Activated CD8-positive, alpha-beta T cell treated with anti-CD3 and anti-CD28 coated beads for 36 hours (primary cell): ENCODE data around the gene CDC20. TPM values are rescaled to one million over a fixed set of nuclear protein-coding genes. Genes with fewer than 3 reads are reported as not detected.

Experiments
- ATAC-seq: fragments of 200-7000 bp; cut with Tn5 transposase; one replicate; pipeline ENCODE4 v1.10.0; 2021; ENCODE audit warnings: mild to moderate bottlenecking, moderate library complexity
- CTCF ChIA-PET: fragments of 350-600 bp; sonication (Branson Sonifier 250); formaldehyde crosslinking; loops from one replicate; lab custom pipeline; 2021; ENCODE audit warnings: antibody characterized with exemption; lab: Charles Lee
- POLR2A ChIA-PET: fragments of 350-600 bp; sonication (Branson Sonifier 250); formaldehyde crosslinking; loops from one replicate; lab custom pipeline; 2021; ENCODE audit warnings: antibody characterized with exemption; lab: Charles Lee
- DNase-seq: peaks from one replicate; pipeline ENCODE4 v3.0.0-alpha.2; 2020
- H3K27ac Mint-ChIP-seq: one replicate; pipeline ENCODE4 v1.8.0; 2021; ENCODE audit warnings: mild to moderate bottlenecking, mixed read lengths
- H3K27me3 Mint-ChIP-seq: one replicate; pipeline ENCODE4 v1.8.0; 2021; ENCODE audit warnings: mixed read lengths
- H3K36me3 Mint-ChIP-seq: one replicate; pipeline ENCODE4 v1.8.0; 2021; ENCODE audit warnings: low read depth, mixed read lengths
- H3K4me1 Mint-ChIP-seq: one replicate; pipeline ENCODE4 v1.8.0; 2021; ENCODE audit warnings: low read depth, mixed read lengths
- H3K4me3 Mint-ChIP-seq: one replicate; pipeline ENCODE4 v1.8.0; 2021; ENCODE audit warnings: mild to moderate bottlenecking, moderate library complexity, mixed read lengths
- H3K9me3 Mint-ChIP-seq: one replicate; pipeline ENCODE4 v1.8.0; 2021; ENCODE audit warnings: mixed read lengths
- intact Hi-C: fragments of 100-400 bp; cut with micrococcal nuclease; formaldehyde crosslinking; loops from one replicate; pipeline ENCODE4 v1.10.0; 2022
- total RNA-seq, 2 experiments: library from RNA; stranded (reverse); gene quantifications; one replicate each; pipeline ENCODE4 v1.2.3, GENCODE V29; 2021
- TF ChIP-seq, protein P1 (sequence below): fragments of 200-600 bp; IDR thresholded peaks from one replicate; pipeline ENCODE4 v1.8.0; 2022; ENCODE audit warnings: antibody characterized with exemption, mild to moderate bottlenecking

CDC20 gene
- total RNA-seq, 2 experiments from 2014 or later = 160 to 167 TPM

DNA sequence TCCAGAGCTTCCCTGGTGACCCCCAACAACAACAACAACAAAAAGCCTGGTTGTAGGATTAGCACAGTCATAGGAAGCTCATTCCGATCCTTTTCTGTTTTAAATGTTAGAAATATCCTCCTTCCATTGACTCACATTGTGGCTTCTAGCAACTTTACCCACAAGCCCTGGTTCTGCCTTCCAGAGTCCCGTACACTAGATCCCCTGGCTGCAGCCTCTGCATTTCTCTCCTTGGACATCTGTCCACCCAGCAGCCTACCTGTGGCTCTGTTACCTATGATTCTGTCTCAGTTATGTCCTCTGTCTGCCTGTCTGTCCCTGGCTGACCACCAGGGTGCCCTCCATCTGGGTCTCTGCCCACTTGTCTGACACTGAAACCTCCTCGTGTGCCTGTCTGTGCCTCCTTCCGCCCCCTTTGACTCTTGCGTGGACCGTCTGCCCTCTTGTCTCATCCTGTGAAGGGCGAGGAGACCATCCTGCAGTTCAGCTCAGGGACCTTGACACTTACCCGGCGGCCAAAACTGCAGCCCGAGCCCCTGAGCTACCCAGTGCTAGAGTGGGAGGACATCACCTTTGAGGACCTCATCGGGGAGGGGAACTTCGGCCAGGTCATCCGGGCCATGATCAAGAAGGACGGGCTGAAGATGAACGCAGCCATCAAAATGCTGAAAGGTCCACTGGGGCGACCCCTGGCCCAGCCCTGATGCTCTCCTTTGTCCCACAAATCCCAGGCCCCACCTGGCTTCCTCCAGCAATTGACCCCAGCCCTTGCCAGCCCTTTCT lies 41.9 kb upstream of the CDC20 start:
- Mint-ChIP-seq H3K27ac (no peak overlapping the region), H3K36me3 (no peaks in the 10 kb centered on the region), H3K27me3 (no peaks in the 10 kb centered on the region), H3K4me3 (no peak overlapping the region), H3K4me1 (peaks cover 4% of the 10 kb centered on the region), H3K9me3 (no peaks in the 10 kb centered on the region)
- TF ChIP-seq, protein P1, sequence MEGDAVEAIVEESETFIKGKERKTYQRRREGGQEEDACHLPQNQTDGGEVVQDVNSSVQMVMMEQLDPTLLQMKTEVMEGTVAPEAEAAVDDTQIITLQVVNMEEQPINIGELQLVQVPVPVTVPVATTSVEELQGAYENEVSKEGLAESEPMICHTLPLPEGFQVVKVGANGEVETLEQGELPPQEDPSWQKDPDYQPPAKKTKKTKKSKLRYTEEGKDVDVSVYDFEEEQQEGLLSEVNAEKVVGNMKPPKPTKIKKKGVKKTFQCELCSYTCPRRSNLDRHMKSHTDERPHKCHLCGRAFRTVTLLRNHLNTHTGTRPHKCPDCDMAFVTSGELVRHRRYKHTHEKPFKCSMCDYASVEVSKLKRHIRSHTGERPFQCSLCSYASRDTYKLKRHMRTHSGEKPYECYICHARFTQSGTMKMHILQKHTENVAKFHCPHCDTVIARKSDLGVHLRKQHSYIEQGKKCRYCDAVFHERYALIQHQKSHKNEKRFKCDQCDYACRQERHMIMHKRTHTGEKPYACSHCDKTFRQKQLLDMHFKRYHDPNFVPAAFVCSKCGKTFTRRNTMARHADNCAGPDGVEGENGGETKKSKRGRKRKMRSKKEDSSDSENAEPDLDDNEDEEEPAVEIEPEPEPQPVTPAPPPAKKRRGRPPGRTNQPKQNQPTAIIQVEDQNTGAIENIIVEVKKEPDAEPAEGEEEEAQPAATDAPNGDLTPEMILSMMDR = no peak
- DNase-seq = no peak
- ATAC-seq = no peak
- ChIA-PET CTCF (no interaction called here), POLR2A (no interaction called here)
- intact Hi-C loops = no loop called here

GRCh38 chr1:43317817-43318471 lies 40.8 kb upstream of the CDC20 start:
- intact Hi-C loops = no loop called here
- peak; percentile 24 for ATAC-seq
- Mint-ChIP-seq H3K4me3 (no peak overlapping the region), H3K36me3 (no peaks in the 10 kb centered on the region), H3K27ac (no peak overlapping the region), H3K9me3 (no peaks in the 10 kb centered on the region), H3K4me1 (peaks cover 4% of the 10 kb centered on the region), H3K27me3 (no peaks in the 10 kb centered on the region)
- CTCF ChIA-PET = no interaction called here
- POLR2A ChIA-PET = no interaction called here
- TF ChIP-seq, protein P1 = no peak
- peak; percentile 18 for DNase-seq

DNA sequence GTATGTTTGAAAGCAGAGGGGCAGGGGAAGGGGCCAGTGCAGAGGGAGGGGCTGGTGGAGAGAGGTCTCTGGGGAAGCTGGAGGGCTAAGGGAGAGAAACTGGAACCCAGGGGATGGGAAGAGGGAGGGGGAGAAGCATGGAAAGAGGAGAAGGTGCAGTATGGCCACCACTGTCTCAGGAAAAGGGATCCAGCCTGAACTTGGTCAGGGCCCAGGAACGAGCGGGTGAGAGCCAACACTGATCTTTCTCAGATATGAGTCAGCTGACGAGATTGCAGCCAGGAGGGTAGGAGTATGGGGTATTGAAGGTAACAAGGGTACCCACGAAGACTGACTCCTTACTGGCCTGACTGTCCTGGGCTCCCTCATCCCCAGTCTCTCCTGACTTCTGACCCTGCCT lies 40.0 kb upstream of the CDC20 start:
- intact Hi-C loops = no loop called here
- Mint-ChIP-seq H3K9me3 (no peaks in the 10 kb centered on the region), H3K36me3 (no peaks in the 10 kb centered on the region), H3K4me3 (no peak overlapping the region), H3K27ac (no peak overlapping the region), H3K27me3 (no peaks in the 10 kb centered on the region), H3K4me1 (peaks cover 4% of the 10 kb centered on the region)
- DNase-seq = no peak
- ChIA-PET CTCF (no interaction called here), POLR2A (no interaction called here)
- TF ChIP-seq, protein P1 = no peak
- ATAC-seq = no peak

GRCh38 chr1:43319288-43319687 lies 39.5 kb upstream of the CDC20 start:
- TF ChIP-seq, protein P1 = no peak
- peaks cover 2% of the 10 kb centered on the region for H3K9me3 Mint-ChIP-seq
- H3K4me3 Mint-ChIP-seq = no peak overlapping the region
- H3K27me3 Mint-ChIP-seq = no peaks in the 10 kb centered on the region
- no peak overlapping the region for H3K27ac Mint-ChIP-seq
- ChIA-PET CTCF (no interaction called here), POLR2A (no interaction called here)
- H3K36me3 Mint-ChIP-seq = no peaks in the 10 kb centered on the region
- DNase-seq (no peak), ATAC-seq (no peak)
- peaks cover 4% of the 10 kb centered on the region for H3K4me1 Mint-ChIP-seq
- intact Hi-C loops = no loop called here

DNA sequence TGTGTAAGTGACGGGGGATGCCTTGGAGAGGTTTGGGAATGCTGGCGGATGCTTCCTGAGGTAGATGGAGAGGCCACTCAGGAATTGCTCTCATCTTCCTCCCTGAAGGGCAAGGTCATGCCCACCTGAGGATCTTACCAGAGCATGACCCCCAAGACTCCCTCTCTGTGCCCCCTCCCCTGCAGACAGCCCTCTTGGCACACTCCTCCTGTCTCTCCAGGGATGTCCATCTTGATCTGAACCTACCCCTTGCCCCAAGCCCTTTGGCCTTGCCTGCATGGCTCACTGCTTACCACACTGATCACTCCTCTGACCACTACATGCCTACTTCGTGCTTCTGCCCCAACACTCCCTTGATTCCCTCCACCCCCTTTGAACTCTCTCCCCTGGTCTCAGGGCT lies 39.0 kb upstream of the CDC20 start:
- Mint-ChIP-seq H3K27ac (no peak overlapping the region), H3K27me3 (no peaks in the 10 kb centered on the region), H3K36me3 (no peaks in the 10 kb centered on the region), H3K9me3 (peaks cover 6% of the 10 kb centered on the region), H3K4me3 (no peak overlapping the region), H3K4me1 (peaks cover 4% of the 10 kb centered on the region)
- ChIA-PET CTCF (no interaction called here), POLR2A (no interaction called here)
- TF ChIP-seq, protein P1 = no peak
- DNase-seq = no peak
- no peak for ATAC-seq
- intact Hi-C loops = no loop called here
